Fibroblast of skin of right biceps (primary cell): Measurements from ENCODE around the gene RELT.

Source experiments
- DNase-seq: peaks from one replicate; pipeline ENCODE4 v3.0.0-alpha.2; 2013

Gene RELT

DNA sequence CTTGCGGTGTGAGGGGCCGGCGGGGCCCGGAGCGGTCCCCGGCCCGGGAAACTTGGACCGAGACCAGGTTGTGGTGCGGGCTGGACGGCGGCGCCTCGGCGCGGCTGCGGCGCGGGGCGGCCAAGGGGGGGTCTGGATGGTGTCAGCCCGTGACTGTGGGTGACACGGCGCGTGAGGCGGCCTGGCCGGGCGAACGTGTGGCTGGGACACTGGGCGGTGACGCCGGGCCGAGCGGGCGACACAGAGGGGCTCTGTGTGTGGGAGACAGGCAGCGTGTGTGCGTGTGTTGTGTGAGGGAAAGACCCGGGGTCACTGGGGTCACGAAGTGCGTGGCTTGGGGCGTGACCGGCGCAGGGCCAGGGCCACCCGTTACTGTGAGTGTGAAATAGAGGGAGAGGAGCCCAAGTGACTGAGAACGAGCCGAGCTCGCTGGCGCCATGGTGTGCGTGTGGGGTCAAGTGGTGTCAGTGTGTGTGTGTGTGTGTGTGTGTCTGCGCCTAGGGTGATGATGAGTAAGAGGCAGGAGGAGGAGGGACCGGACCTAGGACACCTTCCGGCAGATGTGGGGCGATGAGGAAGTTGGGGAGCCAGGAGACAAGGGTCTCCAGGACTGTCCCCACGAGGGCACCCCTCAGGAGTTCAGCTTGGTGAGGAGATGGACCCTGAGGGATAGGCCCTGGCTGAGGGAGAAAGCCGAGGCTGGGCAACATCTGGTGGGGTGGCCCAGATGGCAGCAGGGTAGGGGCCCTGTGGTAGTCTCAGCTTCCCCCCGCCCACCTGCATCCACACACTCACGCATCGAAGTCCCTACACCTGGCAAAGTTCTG, 817 bp downstream of the RELT start:
- DNase-seq: peak; percentile 80

GRCh38 chr11:73379189-73379880, 3.1 kb downstream of the RELT start:
- no peak for DNase-seq

- no peak for DNase-seq
Observed at GRCh38 chr11:73380331-73380730, 4.1 kb downstream of the RELT start.

DNA sequence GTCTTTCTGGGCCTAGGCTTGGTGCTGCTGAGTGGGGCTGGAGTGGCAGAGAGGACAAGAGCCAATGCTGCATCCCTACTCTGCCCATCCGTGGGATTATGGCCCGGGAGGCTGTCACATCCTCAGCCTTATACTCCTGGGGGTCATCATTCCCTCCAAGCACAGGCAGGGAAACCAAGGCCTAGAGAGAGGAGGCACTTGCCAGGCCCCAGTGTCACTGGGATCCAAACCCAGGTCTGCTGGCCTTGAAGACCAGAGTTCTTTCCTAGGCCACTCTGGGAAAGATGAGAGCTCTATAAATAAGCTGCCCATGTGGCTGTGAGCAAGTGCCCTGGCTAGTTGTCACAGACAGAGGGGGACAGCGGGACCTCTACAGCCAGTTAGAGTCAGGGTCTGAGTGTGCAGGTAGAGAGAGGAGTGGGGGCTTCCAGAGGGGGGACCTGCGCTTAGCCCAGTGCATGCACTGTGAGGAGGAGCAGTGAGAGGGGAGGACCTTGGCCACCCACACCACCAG, 4.8 kb downstream of the RELT start:
- DNase-seq: no peak

DNA sequence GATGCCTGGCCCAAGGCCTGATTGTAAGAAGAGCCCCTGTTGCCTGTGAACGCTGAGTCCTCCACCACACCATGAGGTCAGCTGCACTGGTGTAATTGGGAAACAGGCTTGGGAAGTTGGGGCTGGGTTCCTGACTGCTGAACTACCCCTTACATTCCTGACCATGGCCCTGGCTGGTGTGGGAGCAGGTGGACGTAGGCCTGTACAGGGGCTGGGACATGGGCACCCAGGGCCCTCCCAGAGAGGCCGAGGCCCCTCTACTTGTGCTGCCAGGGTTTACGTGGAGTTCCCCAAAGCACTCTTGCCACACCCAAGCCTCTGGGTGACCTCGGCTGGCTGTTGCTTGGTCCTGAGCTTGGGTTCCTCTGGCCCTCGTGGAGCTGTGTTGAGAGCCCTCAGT, 5.4 kb downstream of the RELT start:
- no peak for DNase-seq

DNA sequence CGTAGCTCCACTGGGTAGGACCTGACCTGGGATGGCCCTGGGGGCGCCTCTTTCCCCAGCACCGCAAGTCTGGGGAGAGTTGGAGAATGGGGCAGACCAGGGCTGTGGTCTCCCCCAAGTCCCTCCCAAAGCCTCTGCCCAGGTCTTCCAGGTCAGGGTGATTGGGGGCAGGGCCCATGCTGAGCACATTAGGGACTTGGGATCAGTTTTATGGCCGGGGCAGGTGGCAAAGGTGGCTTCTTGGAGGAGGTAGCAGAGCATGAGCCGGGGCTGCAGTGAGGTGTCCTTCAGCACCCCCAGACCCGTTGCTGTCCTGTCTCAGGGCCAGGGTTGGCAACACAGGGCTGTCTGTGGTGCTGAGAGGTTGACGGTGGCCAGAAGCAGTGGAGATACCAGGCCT, 6.0 kb downstream of the RELT start:
- DNase-seq: no peak

- DNase-seq: no peak
Observed at GRCh38 chr11:73382747-73383146, 6.5 kb downstream of the RELT start.

DNA sequence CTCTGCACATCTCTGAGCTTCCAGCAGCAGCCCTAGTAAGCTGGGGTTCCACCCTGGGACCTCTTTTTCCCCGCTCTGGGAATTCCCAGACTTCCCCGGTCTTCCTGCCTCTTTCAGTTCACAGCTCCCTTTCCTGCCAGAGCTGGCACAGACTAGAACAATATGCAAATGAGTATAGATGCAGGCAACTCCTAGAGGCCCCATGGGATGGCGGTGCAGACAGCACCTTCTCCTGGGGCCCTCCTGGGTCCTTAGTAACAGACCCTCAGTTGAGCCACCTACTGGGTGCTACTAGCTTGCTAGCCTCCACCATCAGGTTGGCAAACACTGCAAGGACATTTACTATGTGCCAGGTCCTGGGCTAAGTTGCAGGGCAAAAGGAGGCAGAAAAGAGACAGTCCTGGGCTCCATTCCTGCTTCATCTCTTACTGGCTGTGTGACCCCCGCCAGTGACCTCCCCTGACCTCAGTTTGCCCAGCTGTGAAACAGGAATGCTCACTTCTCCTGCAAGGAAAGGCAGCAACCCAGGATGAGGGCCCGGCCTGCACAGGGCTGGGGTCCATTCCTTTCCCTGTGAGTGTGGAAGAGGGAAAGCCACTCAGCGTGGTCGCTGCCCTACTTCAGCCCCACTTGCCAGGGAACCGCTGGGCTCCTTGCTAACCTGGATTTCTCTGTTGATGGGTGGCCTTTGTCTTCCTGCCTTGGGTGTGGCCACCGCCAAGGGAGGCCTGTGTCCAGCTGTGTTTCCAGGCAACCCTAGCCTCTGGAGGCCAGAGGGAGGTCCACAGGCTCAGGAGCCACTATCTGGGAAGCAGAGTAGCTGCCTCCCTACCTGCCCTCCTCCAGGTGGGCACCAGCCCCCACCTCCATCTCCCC, 7.3 kb downstream of the RELT start:
- no peak for DNase-seq

DNA sequence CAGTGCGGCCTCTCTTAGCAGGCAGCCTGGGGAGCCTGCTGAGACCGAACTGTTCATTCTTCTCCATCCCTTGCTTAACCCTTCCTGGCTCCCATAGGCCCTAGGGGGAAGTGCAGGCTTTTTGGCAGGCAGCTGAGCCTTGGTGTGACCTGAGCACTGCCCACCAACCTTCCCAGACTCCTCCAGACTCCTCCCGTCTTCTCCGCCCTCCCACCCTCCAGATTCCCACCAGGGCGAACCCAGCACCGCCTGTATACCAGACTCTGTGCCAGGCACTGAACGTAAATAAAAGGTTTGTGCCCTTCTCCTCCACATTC, 7.9 kb downstream of the RELT start:
- no peak for DNase-seq

DNA sequence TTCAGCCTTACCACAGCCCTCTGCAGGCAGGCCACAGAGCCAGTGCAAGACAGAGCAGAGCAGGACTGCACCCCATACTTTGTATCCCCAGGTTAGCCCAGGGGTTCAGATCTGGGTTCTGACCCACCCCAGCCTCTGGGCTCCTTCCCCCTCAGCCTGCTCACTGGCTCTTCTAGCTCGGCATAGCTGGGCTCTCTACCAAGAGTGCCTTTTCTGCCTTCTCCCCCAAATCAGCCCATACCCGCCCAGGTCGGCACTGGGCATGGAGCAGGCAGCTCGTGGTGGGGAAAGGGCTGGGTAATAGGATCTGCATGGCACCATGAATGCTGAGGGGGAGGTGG, 8.3 kb downstream of the RELT start:
- no peak for DNase-seq

DNA sequence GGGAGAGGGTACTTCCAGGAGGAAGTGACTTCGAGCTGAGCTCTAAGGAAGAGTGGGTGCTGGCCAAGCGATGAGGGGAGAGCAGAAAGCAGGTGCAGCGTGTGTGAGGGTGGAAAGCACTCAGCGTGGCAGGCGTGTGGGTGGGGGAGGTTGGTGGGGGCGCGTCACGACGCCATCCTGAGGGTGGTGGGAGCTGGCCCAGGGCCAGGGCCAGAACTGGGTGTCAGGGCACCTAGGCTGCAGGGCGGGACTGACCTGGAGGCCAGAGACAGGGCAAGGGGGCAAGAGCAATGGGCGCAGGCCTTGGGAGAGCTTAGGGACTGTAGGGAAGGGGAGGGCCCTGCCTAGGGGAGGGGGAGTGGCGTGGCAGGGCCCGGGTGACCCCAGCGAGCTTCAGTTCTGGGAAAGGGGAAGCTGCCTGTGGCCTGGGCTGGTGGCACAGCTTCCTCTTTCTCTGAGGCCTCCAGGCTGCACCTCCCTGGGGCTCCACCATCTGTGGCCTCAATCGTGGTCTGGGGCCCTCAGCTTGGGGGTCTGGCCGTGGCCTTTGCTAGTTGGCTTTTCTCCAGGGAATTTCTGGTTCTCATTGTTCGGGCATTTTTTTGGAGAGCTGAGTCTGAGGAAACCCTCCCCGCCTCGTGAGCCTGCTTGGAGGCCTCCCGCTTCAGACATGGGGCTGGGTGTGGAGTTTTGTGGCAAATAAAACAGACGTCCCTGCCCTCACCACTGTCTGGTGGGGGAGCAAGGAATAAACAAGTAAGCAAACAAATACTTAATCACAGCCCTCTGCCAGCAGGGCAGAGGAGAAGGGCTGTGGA, 8.9 kb downstream of the RELT start:
- no peak for DNase-seq

- no peak for DNase-seq
Observed at GRCh38 chr11:73386016-73386415, 9.8 kb downstream of the RELT start.

DNA sequence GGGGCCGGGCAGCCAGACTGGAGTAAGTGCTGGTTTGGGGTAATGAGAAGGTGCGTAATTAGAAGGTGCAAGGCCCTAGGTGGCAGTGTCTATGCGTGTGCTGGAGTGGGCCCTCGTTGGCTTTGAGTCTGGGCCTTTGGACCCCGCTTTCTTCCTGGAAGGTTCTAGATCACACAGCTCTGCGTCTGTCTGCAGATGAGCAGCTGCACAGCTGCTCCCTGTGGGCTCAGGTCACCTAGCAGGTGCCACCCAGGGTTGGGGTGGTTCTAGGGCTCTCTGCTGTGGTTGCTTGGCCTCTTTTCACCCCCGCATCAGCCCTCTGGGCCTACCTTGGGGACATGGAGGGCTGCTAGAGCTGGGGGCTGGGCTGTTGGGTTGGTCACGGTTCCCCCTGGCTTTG, 10.3 kb downstream of the RELT start:
- no peak for DNase-seq

DNA sequence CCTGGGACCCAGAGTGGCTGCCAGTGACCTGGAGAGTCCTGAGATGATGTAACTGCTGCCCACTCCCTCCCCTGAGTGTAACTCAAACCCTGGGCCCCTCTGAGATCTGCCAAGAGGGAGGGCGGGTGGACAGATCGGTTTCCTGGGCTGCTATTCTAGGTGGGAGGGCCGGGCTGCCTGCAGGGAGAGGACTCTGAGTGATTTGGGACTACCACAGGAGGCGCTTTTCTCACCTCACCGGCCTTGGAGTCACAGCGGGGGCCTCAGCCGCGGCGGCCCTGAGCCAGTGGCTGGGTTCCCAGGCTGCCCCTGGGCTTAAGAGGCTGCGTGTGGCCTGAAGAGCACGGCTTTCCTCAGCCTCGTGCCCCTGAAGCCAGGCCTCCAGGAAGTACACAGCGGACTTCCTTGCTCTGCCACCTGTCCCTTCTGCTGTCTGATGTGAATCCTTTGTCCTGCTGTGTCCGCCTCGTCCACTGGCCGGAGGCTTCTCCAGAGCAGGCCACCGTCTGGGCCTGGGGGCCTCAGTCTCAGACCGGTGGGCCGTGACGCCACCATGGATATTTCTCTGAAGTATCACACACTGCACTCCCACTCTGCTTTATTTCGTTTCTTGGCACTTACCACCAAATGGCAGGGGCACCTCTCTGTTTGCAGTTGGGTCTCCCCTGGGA, 11.5 kb downstream of the RELT start:
- no peak for DNase-seq

DNA sequence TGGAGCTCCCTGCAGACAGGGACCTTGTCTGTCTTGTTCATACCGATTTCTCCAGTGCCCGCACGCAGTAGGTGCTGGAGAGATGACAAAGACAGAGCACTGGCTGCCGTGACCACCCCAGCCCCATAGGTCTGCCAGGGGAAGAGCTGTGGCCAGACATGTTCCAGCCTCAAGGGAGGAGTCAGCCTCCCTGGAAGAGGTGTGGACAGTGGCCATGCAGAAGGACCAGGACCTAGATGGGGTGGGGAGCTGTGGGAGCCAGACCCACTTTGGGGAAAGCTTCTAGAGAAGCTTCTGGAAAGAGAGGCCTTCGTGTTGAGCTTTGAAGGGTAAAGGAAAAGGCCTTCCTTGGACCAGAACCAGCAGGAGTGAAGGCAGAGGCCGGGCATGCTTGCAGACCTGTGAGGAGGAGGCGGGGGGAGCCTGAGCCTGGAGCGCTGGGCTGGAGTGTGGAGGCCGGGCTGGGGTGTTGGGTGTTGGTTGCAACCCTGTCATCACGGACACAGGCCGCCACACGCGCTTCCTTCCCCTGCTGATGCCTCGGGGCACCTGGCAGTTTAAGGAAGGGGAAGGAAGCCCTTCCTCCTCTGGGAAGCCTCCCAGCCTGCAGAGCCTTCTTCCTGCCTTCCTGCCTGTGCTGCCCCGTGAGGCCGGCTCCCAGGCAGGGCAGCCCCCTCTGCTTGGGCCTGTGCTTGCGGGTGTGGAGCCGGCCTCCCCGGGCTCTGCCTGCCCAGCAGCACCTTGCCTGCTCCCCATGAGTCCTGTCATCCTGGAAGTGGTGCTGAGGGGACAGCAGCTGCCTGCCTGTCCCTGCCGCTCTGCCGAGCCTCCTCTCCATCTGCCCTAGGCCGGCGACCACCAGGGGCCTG, 12.3 kb downstream of the RELT start:
- no peak for DNase-seq

DNA sequence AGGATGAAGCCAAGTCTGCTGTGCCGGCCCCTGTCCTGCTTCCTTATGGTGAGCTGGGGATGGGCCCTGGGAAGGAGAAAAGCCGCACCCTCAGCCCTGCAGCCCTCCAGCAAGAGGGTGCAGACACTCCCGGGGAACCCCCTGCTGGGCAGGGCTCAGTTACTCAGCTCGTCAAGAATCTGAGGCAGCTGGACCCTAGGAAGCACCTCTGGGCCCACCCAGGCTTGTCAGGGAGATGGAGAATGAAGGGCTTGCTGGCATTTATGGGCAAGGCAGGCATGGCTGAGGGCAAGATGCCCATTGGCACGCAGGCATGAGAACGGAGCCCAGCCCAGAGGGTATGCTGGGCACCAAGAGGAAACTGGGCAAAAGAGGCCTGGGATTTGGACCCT, 12.9 kb downstream of the RELT start:
- no peak for DNase-seq

- DNase-seq: no peak
Observed at GRCh38 chr11:73389916-73390315, 13.7 kb downstream of the RELT start.

DNA sequence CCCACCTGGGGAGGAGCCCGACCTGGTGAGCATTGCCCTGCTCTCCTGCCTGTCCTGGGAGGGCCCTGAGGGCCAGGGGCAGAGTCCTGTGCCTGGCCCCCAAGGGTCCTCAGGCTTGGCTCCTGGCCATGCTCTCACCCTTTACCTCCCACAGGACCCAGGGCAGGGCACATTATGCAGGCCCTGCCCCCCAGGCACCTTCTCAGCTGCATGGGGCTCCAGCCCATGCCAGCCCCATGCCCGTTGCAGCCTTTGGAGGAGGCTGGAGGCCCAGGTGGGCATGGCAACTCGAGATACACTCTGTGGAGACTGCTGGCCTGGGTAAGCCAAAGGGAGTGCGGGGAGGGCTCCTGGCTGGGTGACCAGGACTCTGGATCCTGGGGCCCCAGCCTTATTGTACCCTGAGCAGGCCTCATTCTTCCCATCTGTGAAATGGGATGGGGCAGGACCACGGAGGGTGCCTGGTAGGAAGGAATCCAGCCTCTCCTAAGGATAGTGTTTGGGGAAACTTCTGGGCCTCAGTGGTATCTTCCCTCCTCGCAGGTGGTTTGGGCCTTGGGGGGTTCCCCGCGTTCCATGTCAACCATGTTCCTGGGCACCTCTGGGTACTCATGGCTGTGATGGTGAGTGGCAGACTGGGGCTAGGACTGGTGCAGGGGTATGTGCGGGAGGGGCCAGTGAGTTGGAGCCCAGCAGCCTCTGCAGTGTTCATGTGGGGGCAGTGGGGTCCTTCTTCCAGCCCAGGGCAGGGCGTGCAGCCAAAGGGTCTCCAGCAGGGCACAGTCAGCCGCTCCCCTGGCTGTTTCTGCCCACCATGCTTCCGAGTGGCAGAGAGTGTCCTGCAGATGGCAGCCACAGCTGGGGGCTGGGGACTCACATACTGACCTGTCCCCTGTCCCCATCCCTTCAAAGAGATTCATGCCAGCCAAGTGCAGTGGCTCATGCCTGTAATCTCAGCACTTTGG, 14.7 kb downstream of the RELT start:
- DNase-seq: no peak

DNA sequence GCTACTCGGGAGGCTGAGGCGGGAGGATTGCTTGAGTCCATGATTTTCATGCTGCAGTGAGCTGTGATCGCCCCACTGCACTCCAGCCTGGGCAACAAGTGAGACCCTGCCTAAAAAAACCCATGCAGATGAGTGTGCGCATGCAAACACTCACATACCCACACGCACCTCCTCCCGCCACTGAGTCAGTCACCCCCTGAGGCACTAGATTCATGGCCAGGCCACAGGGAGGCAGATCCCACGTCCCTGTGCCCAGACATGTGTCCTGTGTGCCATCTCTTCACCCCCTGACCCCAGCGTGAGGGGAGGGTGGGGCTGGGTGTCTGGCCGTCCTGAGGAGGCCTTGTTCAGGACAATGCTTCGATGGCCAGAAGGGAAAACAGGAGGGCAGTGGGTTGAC, 15.5 kb downstream of the RELT start:
- DNase-seq: no peak
